ENCODE measurements around the gene CD58. TPM values are rescaled to one million over a fixed set of nuclear protein-coding genes. Genes with fewer than 3 reads are reported as not detected.

CD58 gene
- total and polyA plus RNA-seq, 9 of the 15 experiments (the other 6 are each of a cell fraction or from before 2014, with no cell fraction given): 18.1 to 113 (median 37.4) TPM

GRCh38 chr1:116465845-116466685 lies 104.8 kb downstream of the CD58 start:
- no TSS peak for BruUV-seq (replicated peaks)
- no peaks in the 10 kb centered on the region for H3K79me2 ChIP-seq (ENCODE audit: control insufficient read depth, insufficient read depth, low read length)
- peak; percentile 78 for ATAC-seq
- no peak overlapping the region for H3K4me3 ChIP-seq
- H3K4me1 ChIP-seq (replicated peaks in 1 of 2; ENCODE audit: control insufficient read depth in 2 of 2, insufficient read depth in 2 of 2, low read length in 2 of 2): peaks cover 4 to 17% of the 10 kb centered on the region in 2 experiments; a peak in 3 of 5 replicates
- H4K20me1 ChIP-seq (replicated peaks; ENCODE audit: control insufficient read depth, insufficient read depth, low read length): no peaks in the 10 kb centered on the region
- FAIRE-seq: no peak
- no peak overlapping the region for H3K4me2 ChIP-seq (ENCODE audit: insufficient read depth, low read length)
- peak overlapping the region; percentile 60 for H2AFZ ChIP-seq (ENCODE audit: low read depth, low read length)
- POLR2A ChIA-PET: interaction anchor here (0.6 to 2.3 kb wide), 5 partner anchors 10 to 159 kb away, joined by 3 to 13 read pairs (median 3); no protein-coding TSS in a partner anchor
- no peak overlapping the region for H3K27ac ChIP-seq (ENCODE audit: extremely low read depth, low read depth, low read length)
- DNase-seq (ENCODE audit: extremely low read depth in 1 of 4, low spot score in 3 of 4): no peak
- no peak for TF ChIP-seq NONO (IDR thresholded peaks at IDR 0.05; ENCODE audit: low read depth in 2 of 2, low read length in 1 of 2)
- TF ChIP-seq ZNF764 (CRISPR knock-in tag; IDR thresholded peaks at IDR 0.05; ENCODE audit: low read depth): no peak
- no peak for TF ChIP-seq ZNF280B (CRISPR knock-in tag; IDR thresholded peaks at IDR 0.05)
- TF ChIP-seq MYNN (IDR thresholded peaks at IDR 0.05): no peak
- TF ChIP-seq MYNN (CRISPR knock-in tag; IDR thresholded peaks at IDR 0.05): no peak
- TF ChIP-seq SMAD4 (CRISPR knock-in tag; conservative IDR thresholded peaks at IDR 0.05): 0 out of 2 replicates have a peak, but pooled peaks have one; percentile 15
- TF ChIP-seq CREB3 (tag; conservative IDR thresholded peaks at IDR 0.05; ENCODE audit: low read depth): no peak
- 0 out of 2 replicates have a peak, but pooled peaks have one; percentile 18 for TF ChIP-seq L3MBTL2 (IDR thresholded peaks at IDR 0.05)
- TF ChIP-seq ZNF316 (IDR thresholded peaks at IDR 0.05): 0 out of 2 replicates have a peak, but pooled peaks have one; percentile 1
- TF ChIP-seq NR2F6 (CRISPR knock-in tag; IDR thresholded peaks at IDR 0.05): no peak
- TF ChIP-seq MEIS2 (IDR thresholded peaks at IDR 0.05; ENCODE audit: partially characterized antibody): no peak
- peak; percentile 49; the same call in 1 of the 2 replicates for TF ChIP-seq ZNF592 (IDR thresholded peaks at IDR 0.05)
- H3K9me3 ChIP-seq (replicated peaks; ENCODE audit: control insufficient read depth, insufficient read depth, low read depth, low read length): no peaks in the 10 kb centered on the region
- H3K9ac ChIP-seq (ENCODE audit: insufficient read depth in 1 of 2, low read depth in 2 of 2, low read length in 2 of 2): no peak overlapping the region
- H3K36me3 ChIP-seq (ENCODE audit: control insufficient read depth, insufficient read depth, low read length): no peaks in the 10 kb centered on the region
- CTCF ChIA-PET (ENCODE audit: low intra/inter-chr PET ratio): no interaction called here
- H3K9me1 ChIP-seq (ENCODE audit: control insufficient read depth, insufficient read depth, low read length): no peaks in the 10 kb centered on the region
- in situ Hi-C loops (cut with MboI) (no loop called here), intact Hi-C loops (cut with micrococcal nuclease) (no loop called here)
- WGBS (ENCODE audit: insufficient coverage, low coverage, missing lambda C conversion rate): 37% methylated on average over 10 of the region's 10 CpGs
- H3K27me3 ChIP-seq (ENCODE audit: control insufficient read depth in 2 of 2, insufficient read depth in 2 of 2, low read length in 2 of 2): no peaks in the 10 kb centered on the region
